Kidney (tissue), 14 donors: ENCODE data around the gene HTR2A. TPM values are rescaled to one million over a fixed set of nuclear protein-coding genes. Genes with fewer than 3 reads are reported as not detected.

Experiments
- DNase-seq, 5 donors: peaks; one replicate each; pipeline ENCODE4 v3.0.0-alpha.2; 2013 to 2020
- FAIRE-seq: peaks from 2 replicates; lab custom pipeline; 2012; peaks lifted over from hg19 to GRCh38; lab: Jason Lieb, UNC
- H3K27ac ChIP-seq, 2 donors: one replicate each; pipeline ENCODE4 v1.7.0; 2013; ENCODE audit warnings: low read depth in 2 of 2, low read length in 2 of 2, inconsistent platforms in 1 of 2
- H3K27me3 ChIP-seq: one replicate; pipeline ENCODE4 v1.7.1; 2013; ENCODE audit warnings: low read length, inconsistent platforms; ENCODE audit not compliant: control insufficient read depth, insufficient read depth
- H3K36me3 ChIP-seq, 3 donors: one replicate each; pipeline versions ENCODE4 v1.7.0 to v1.7.1; 2013; ENCODE audit warnings: low read length in 3 of 3, control low read depth in 1 of 3, inconsistent platforms in 1 of 3; ENCODE audit not compliant: insufficient read depth in 3 of 3, control insufficient read depth in 2 of 3
- H3K4me1 ChIP-seq, 3 donors: one replicate each; pipeline versions ENCODE4 v1.7.0 to v1.7.1; 2013; ENCODE audit warnings: low read length in 3 of 3, inconsistent platforms in 1 of 3, low read depth in 1 of 3; ENCODE audit not compliant: control insufficient read depth in 2 of 3, insufficient read depth in 2 of 3
- H3K4me3 ChIP-seq, 3 donors: one replicate each; pipeline versions ENCODE4 v1.7.0 to v1.8.1; 2013; ENCODE audit warnings: low read length in 3 of 3, control low read depth in 1 of 3, inconsistent platforms in 1 of 3
- H3K9ac ChIP-seq, 3 donors: one replicate each; pipeline versions ENCODE4 v1.7.0 to v1.7.1; 2013; ENCODE audit warnings: low read length in 3 of 3, control low read depth in 1 of 3, inconsistent platforms in 1 of 3
- H3K9me3 ChIP-seq, 3 donors: one replicate each; pipeline versions ENCODE4 v1.7.0 to v1.7.1; 2013; ENCODE audit warnings: low read length in 3 of 3, control low read depth in 1 of 3, inconsistent platforms in 1 of 3; ENCODE audit not compliant: control insufficient read depth in 2 of 3, insufficient read depth in 1 of 3
- CTCF ChIP-seq: IDR thresholded peaks from 3 replicates; pipeline ENCODE4 v1.5.1; 2012; ENCODE audit warnings: mild to moderate bottlenecking, moderate library complexity, borderline replicate concordance; ENCODE audit not compliant: insufficient read depth; ENCODE audit errors: extremely low read depth
- intact Hi-C: fragments of 100-400 bp; cut with DNase I; formaldehyde crosslinking; loops from one replicate; pipeline ENCODE4 v1.11.1; 2022
- polyA plus RNA-seq: library from polyadenylated mRNA; stranded (reverse); fragments of 350-450 nt; fragmentation: Illumina TruSeq; extraction: RNeasy Lipid Tissue Mini Kit (QIAGEN cat#74804); gene quantifications from one replicate; pipeline ENCODE4 v1.2.3, GENCODE V29; 2014; ENCODE audit warnings: low read depth, low replicate concordance; ENCODE audit not compliant: insufficient read depth
- total RNA-seq: library from RNA; stranded (reverse); fragmentation: NEBNext Ultra II Directional; extraction: Animal tissue kit (Norgen Biotek cat#: 25700); gene quantifications from one replicate; pipeline ENCODE4 v1.2.1, GENCODE V29; 2021
- donor health status: control.
- donor health status: control.
- donor health status: control.
- donor health status: control.
- donor health status: control.
- donor health status: DM: yes; HTN: yes; CAD: no.
- donor health status: Normal renal cell carcinoma (clear cell type).

Gene HTR2A
- total and polyA plus RNA-seq, 2 donors from 2014 or later: 1.0 TPM; not detected in 1

- DNase-seq (no peak), FAIRE-seq (no peak)
- no peaks in the 10 kb centered on the region for H3K4me1 ChIP-seq
- H3K4me3 ChIP-seq: no peak overlapping the region
- no peak for TF ChIP-seq CTCF
- H3K9me3 ChIP-seq: no peaks in the 10 kb centered on the region
- no peaks in the 10 kb centered on the region for H3K27me3 ChIP-seq
- intact Hi-C loops: no loop called here
- no peaks in the 10 kb centered on the region for H3K36me3 ChIP-seq
- no peak overlapping the region for H3K9ac ChIP-seq
- no peak overlapping the region for H3K27ac ChIP-seq
Measured at GRCh38 chr13:46885018-46885417, 11.8 kb downstream of the HTR2A start.

- H3K27me3 ChIP-seq: no peaks in the 10 kb centered on the region
- H3K4me3 ChIP-seq: no peak overlapping the region
- H3K9me3 ChIP-seq: no peaks in the 10 kb centered on the region
- H3K36me3 ChIP-seq: no peaks in the 10 kb centered on the region
- no peak for TF ChIP-seq CTCF
- H3K27ac ChIP-seq: no peak overlapping the region
- intact Hi-C loops: no loop called here
- FAIRE-seq: no peak
- H3K4me1 ChIP-seq: no peaks in the 10 kb centered on the region
- DNase-seq: no peak
- no peak overlapping the region for H3K9ac ChIP-seq
Measured at GRCh38 chr13:46884531-46884930, 12.3 kb downstream of the HTR2A start.

- H3K9me3 ChIP-seq: no peaks in the 10 kb centered on the region
- FAIRE-seq (no peak), DNase-seq (no peak)
- no peak for TF ChIP-seq CTCF
- H3K4me1 ChIP-seq: no peaks in the 10 kb centered on the region
- no peaks in the 10 kb centered on the region for H3K27me3 ChIP-seq
- H3K4me3 ChIP-seq: no peak overlapping the region
- no peaks in the 10 kb centered on the region for H3K36me3 ChIP-seq
- intact Hi-C loops: no loop called here
- no peak overlapping the region for H3K9ac ChIP-seq
- no peak overlapping the region for H3K27ac ChIP-seq
Measured at GRCh38 chr13:46881621-46882020, 15.2 kb downstream of the HTR2A start.

- no peaks in the 10 kb centered on the region for H3K9me3 ChIP-seq
- no peak overlapping the region for H3K9ac ChIP-seq
- FAIRE-seq (no peak), DNase-seq (no peak)
- TF ChIP-seq CTCF: no peak
- intact Hi-C loops: no loop called here
- H3K27me3 ChIP-seq: no peaks in the 10 kb centered on the region
- no peaks in the 10 kb centered on the region for H3K4me1 ChIP-seq
- no peak overlapping the region for H3K4me3 ChIP-seq
- no peaks in the 10 kb centered on the region for H3K36me3 ChIP-seq
- H3K27ac ChIP-seq: no peak overlapping the region
Measured at GRCh38 chr13:46874006-46874405, 22.8 kb downstream of the HTR2A start.
